HG03432 (cell line): ENCODE data around the gene THAP5.

Experiments used
- ATAC-seq: cut with Tn5 transposase; IDR thresholded peaks from one replicate; pipeline ENCODE4 v1.9.1; 2021; ENCODE audit warnings: mild to moderate bottlenecking, moderate library complexity; ENCODE audit not compliant: unreplicated experiment

The THAP5 gene

GRCh38 chr7:108535744-108536143, 33.8 kb downstream of the THAP5 start:
- ATAC-seq, result no peak

GRCh38 chr7:108535257-108535656, 34.2 kb downstream of the THAP5 start:
- no peak for ATAC-seq

- no peak for ATAC-seq
Measured at GRCh38 chr7:108533712-108534111, 35.8 kb downstream of the THAP5 start.

- ATAC-seq, result no peak
Measured at GRCh38 chr7:108529341-108529740, 40.2 kb downstream of the THAP5 start.

- ATAC-seq, result no peak
Measured at GRCh38 chr7:108528183-108528712, 41.3 kb downstream of the THAP5 start.

- ATAC-seq, result no peak
Measured at GRCh38 chr7:108526768-108527017, 42.8 kb downstream of the THAP5 start.

- ATAC-seq, result peak; percentile 95
Measured at GRCh38 chr7:108525985-108526767, 43.3 kb downstream of the THAP5 start, which contains the start of gene PNPLA8. Gene PNPLA8 (minus strand): TSS chr7:108526135. CDS start chr7:108515491, 10,644 bp downstream.

GRCh38 chr7:108525327-108525984, 44.0 kb downstream of the THAP5 start:
- ATAC-seq, result peak; percentile 59

- no peak for ATAC-seq
Measured at GRCh38 chr7:108522780-108523179, 46.7 kb downstream of the THAP5 start.

GRCh38 chr7:108517951-108518350, 51.6 kb downstream of the THAP5 start:
- no peak for ATAC-seq

- ATAC-seq, result no peak
Measured at GRCh38 chr7:108515630-108516029, 53.9 kb downstream of the THAP5 start.

- no peak for ATAC-seq
Measured at GRCh38 chr7:108515013-108515412, 54.5 kb downstream of the THAP5 start.
